ENCODE results near the gene MBTPS2.
"Not testable (repeated sequence)": the region's sequence is repeated elsewhere in the genome, so short reads cannot be mapped to it uniquely, and the experiment has no call there.

Gene MBTPS2

GRCh38 chrX:21813612-21814368, 25.6 kb upstream of the MBTPS2 start:
- no peaks in the 10 kb centered on the region for H4K20me1 ChIP-seq
- no peak overlapping the region for H3K4me3 ChIP-seq
- H3K9me3 ChIP-seq: no peaks in the 10 kb centered on the region; the same call in 1 of the 2 replicates
- no peak overlapping the region for H3K9ac ChIP-seq
- no peak overlapping the region for H3K4me2 ChIP-seq
- TF ChIP-seq Cebpa-rat (IDR thresholded peaks at IDR 0.05): no peak
- no peaks in the 10 kb centered on the region for H3K27me3 ChIP-seq
- no peak overlapping the region for H3K27ac ChIP-seq
- no peaks in the 10 kb centered on the region for H3K36me3 ChIP-seq
- H3K4me1 ChIP-seq: no peaks in the 10 kb centered on the region

- Histone ChIP-seq H3K4me2 (no peak overlapping the region), H3K27ac (no peak overlapping the region), H3K9me3 (no peaks in the 10 kb centered on the region; the same call in 1 of the 2 replicates), H3K9ac (no peak overlapping the region), H3K4me3 (no peak overlapping the region), H4K20me1 (no peaks in the 10 kb centered on the region), H3K27me3 (no peaks in the 10 kb centered on the region), H3K36me3 (no peaks in the 10 kb centered on the region), H3K4me1 (no peaks in the 10 kb centered on the region)
- no peak for TF ChIP-seq Cebpa-rat (IDR thresholded peaks at IDR 0.05)
Observed at GRCh38 chrX:21816136-21816535, 23.3 kb upstream of the MBTPS2 start.

- not testable (repeated sequence) for H3K36me3 ChIP-seq, H3K27me3 ChIP-seq, H3K9ac ChIP-seq, H3K4me2 ChIP-seq, H3K9me3 ChIP-seq, H3K27ac ChIP-seq, H3K4me1 ChIP-seq, H4K20me1 ChIP-seq, H3K4me3 ChIP-seq
Observed at GRCh38 chrX:21820170-21820569, 19.2 kb upstream of the MBTPS2 start.

- Histone ChIP-seq H3K36me3 (no peaks in the 10 kb centered on the region), H3K27me3 (no peaks in the 10 kb centered on the region), H3K4me3 (no peak overlapping the region), H3K4me1 (no peaks in the 10 kb centered on the region), H3K27ac (no peak overlapping the region), H3K9ac (no peak overlapping the region), H4K20me1 (no peaks in the 10 kb centered on the region), H3K4me2 (no peak overlapping the region), H3K9me3 (no peaks in the 10 kb centered on the region)
- no peak for TF ChIP-seq Cebpa-rat (IDR thresholded peaks at IDR 0.05)
Observed at GRCh38 chrX:21821875-21822274, 17.5 kb upstream of the MBTPS2 start.

GRCh38 chrX:21831496-21831895, 7.9 kb upstream of the MBTPS2 start:
- Histone ChIP-seq H3K4me3 (no peak overlapping the region), H3K4me2 (no peak overlapping the region)
- no peak for TF ChIP-seq Cebpa-rat (IDR thresholded peaks at IDR 0.05)

GRCh38 chrX:21837056-21837455, 2.4 kb upstream of the MBTPS2 start:
- no peaks in the 10 kb centered on the region for H3K9me3 ChIP-seq
- no peak overlapping the region for H3K4me2 ChIP-seq
- no peaks in the 10 kb centered on the region for H3K4me1 ChIP-seq
- no peak overlapping the region for H3K27ac ChIP-seq
- TF ChIP-seq Cebpa-rat (IDR thresholded peaks at IDR 0.05): no peak
- H3K36me3 ChIP-seq: no peaks in the 10 kb centered on the region
- no peak overlapping the region for H3K9ac ChIP-seq
- H3K27me3 ChIP-seq: no peaks in the 10 kb centered on the region
- no peak overlapping the region for H3K4me3 ChIP-seq
- H4K20me1 ChIP-seq: no peaks in the 10 kb centered on the region

More at GRCh38 chrX:21831496-21831895, 7.9 kb upstream of the MBTPS2 start:
- H3K27ac ChIP-seq: no peak overlapping the region
- no peak overlapping the region for H3K9ac ChIP-seq
- H3K4me1 ChIP-seq: no peaks in the 10 kb centered on the region
- no peaks in the 10 kb centered on the region for H3K36me3 ChIP-seq
- H4K20me1 ChIP-seq: no peaks in the 10 kb centered on the region
- no peaks in the 10 kb centered on the region for H3K9me3 ChIP-seq
- H3K27me3 ChIP-seq: no peaks in the 10 kb centered on the region

GRCh38 chrX:21838937-21839333, 482 bp upstream of the MBTPS2 start:
- Histone ChIP-seq H3K4me2 (peak overlapping the region; percentile 37), H3K4me1 (no peaks in the 10 kb centered on the region), H3K27ac (peak overlapping the region; percentile 88), H4K20me1 (no peaks in the 10 kb centered on the region), H3K9ac (peak overlapping the region; percentile 84), H3K27me3 (no peaks in the 10 kb centered on the region), H3K9me3 (no peaks in the 10 kb centered on the region), H3K36me3 (no peaks in the 10 kb centered on the region), H3K4me3 (peak overlapping the region; percentile 70)
- TF ChIP-seq Cebpa-rat (IDR thresholded peaks at IDR 0.05): no peak

- TF ChIP-seq Cebpa-rat (IDR thresholded peaks at IDR 0.05): no peak
- no peaks in the 10 kb centered on the region for H3K36me3 ChIP-seq
- H3K9me3 ChIP-seq: no peaks in the 10 kb centered on the region
- H3K27ac ChIP-seq: peak overlapping the region; percentile 88
- H3K27me3 ChIP-seq: no peaks in the 10 kb centered on the region
- H3K9ac ChIP-seq: peak overlapping the region; percentile 84
- no peaks in the 10 kb centered on the region for H3K4me1 ChIP-seq
- no peaks in the 10 kb centered on the region for H4K20me1 ChIP-seq
- H3K4me3 ChIP-seq: peak overlapping the region; percentile 70
- H3K4me2 ChIP-seq: peak overlapping the region; percentile 66
Observed at GRCh38 chrX:21840193-21840545, 752 bp downstream of the MBTPS2 start.

GRCh38 chrX:21843179-21843578, 3.8 kb downstream of the MBTPS2 start:
- no peaks in the 10 kb centered on the region for H3K27me3 ChIP-seq
- TF ChIP-seq Cebpa-rat (IDR thresholded peaks at IDR 0.05): no peak
- no peaks in the 10 kb centered on the region for H3K4me1 ChIP-seq
- H3K27ac ChIP-seq: no peak overlapping the region
- H3K4me2 ChIP-seq: no peak overlapping the region
- no peak overlapping the region for H3K9ac ChIP-seq
- peaks cover 25% of the 10 kb centered on the region for H3K36me3 ChIP-seq
- H4K20me1 ChIP-seq: no peaks in the 10 kb centered on the region
- no peaks in the 10 kb centered on the region for H3K9me3 ChIP-seq
- no peak overlapping the region for H3K4me3 ChIP-seq

- Histone ChIP-seq H3K36me3 (peaks cover 29% of the 10 kb centered on the region), H3K27me3 (no peaks in the 10 kb centered on the region), H3K27ac (no peak overlapping the region), H4K20me1 (no peaks in the 10 kb centered on the region), H3K4me1 (no peaks in the 10 kb centered on the region), H3K4me2 (no peak overlapping the region), H3K4me3 (no peak overlapping the region), H3K9ac (no peak overlapping the region), H3K9me3 (no peaks in the 10 kb centered on the region)
- TF ChIP-seq Cebpa-rat (IDR thresholded peaks at IDR 0.05): no peak
Observed at GRCh38 chrX:21845096-21845495, 5.7 kb downstream of the MBTPS2 start.

GRCh38 chrX:21847342-21847741, 7.9 kb downstream of the MBTPS2 start:
- no peaks in the 10 kb centered on the region for H3K27me3 ChIP-seq
- no peak overlapping the region for H3K27ac ChIP-seq
- H3K36me3 ChIP-seq: peaks cover 46% of the 10 kb centered on the region
- H3K4me1 ChIP-seq: no peaks in the 10 kb centered on the region
- TF ChIP-seq Cebpa-rat (IDR thresholded peaks at IDR 0.05): no peak
- no peaks in the 10 kb centered on the region for H4K20me1 ChIP-seq
- H3K9ac ChIP-seq: no peak overlapping the region
- H3K4me3 ChIP-seq: no peak overlapping the region
- no peaks in the 10 kb centered on the region for H3K9me3 ChIP-seq
- H3K4me2 ChIP-seq: no peak overlapping the region

All from BLaER1 (cell line).